Measurements from ENCODE around the gene KIT. TPM values are rescaled to one million over a fixed set of nuclear protein-coding genes. Genes with fewer than 3 reads are reported as not detected.

Gene KIT
- total and polyA plus RNA-seq, 2 of the 4 experiments (the other 2 are of a cell fraction), result 3.3 to 5.9 TPM

- no TSS peak for BruUV-seq (replicated peaks)
- no CpG with 5 or more reads among the region's 3 CpGs for WGBS, 2 experiments (ENCODE audit: extremely low coverage in 2 of 2, insufficient read length in 1 of 2)
- in situ Hi-C loops (cut with MboI; ENCODE audit: low sequenced_read_pairs), result no loop called here
These were observed 72.8 kb downstream of the KIT start for GRCh38 chr4:54730581-54730980.

More at GRCh38 chr4:54730581-54730980, 72.8 kb downstream of the KIT start:
- dilution Hi-C loops (cut with HindIII; ENCODE audit: low sequenced_read_pairs, unreplicated experiment), result no loop called here
- no peak overlapping the region for H2AFZ ChIP-seq (replicated peaks; ENCODE audit: low read length, poor library complexity)
- H3K27me3 ChIP-seq (ENCODE audit: control insufficient read depth, insufficient read depth, low read length), result no peaks in the 10 kb centered on the region
- no peak overlapping the region for H2BK15ac ChIP-seq (ENCODE audit: low read depth, low read length)
- ATAC-seq (ENCODE audit: low read depth) (no peak), DNase-seq (no peak)
- ChIA-PET POLR2A (ENCODE audit: unreplicated experiment) (no interaction called here), CTCF (no interaction called here)
- no peak overlapping the region for H2BK20ac ChIP-seq (ENCODE audit: low read depth, low read length)
- TF ChIP-seq RAD21 (IDR thresholded peaks at IDR 0.05; ENCODE audit: low read length), result no peak
- no peak overlapping the region for H4K8ac ChIP-seq (ENCODE audit: low read depth in 2 of 2, low read length in 2 of 2)
- H3K79me1 ChIP-seq (ENCODE audit: low read depth in 1 of 2, low read length in 2 of 2), result no peaks in the 10 kb centered on the region
- H3K9me3 ChIP-seq (ENCODE audit: control insufficient read depth, insufficient read depth, low read length), result no peaks in the 10 kb centered on the region
- H2BK5ac ChIP-seq (ENCODE audit: low read depth, low read length, poor library complexity, severe bottlenecking), result no peak overlapping the region
- no peak overlapping the region for H3K23ac ChIP-seq (ENCODE audit: low read depth, low read length)
- H3K4me2 ChIP-seq (ENCODE audit: low read depth, low read length), result no peak overlapping the region
- H2AK5ac ChIP-seq (ENCODE audit: low read depth, low read length), result no peak overlapping the region
- H3K4ac ChIP-seq (ENCODE audit: low read depth, low read length), result no peak overlapping the region
- H3K9me1 ChIP-seq (ENCODE audit: insufficient read depth, low read length), result no peaks in the 10 kb centered on the region
- H3K27ac ChIP-seq (ENCODE audit: insufficient read depth, low read length), result no peak overlapping the region
- H3K14ac ChIP-seq (replicated peaks; ENCODE audit: low read depth, low read length), result no peak overlapping the region
- H4K91ac ChIP-seq (ENCODE audit: insufficient read depth, low read depth, low read length), result no peak overlapping the region
- no peak overlapping the region for H3K56ac ChIP-seq (ENCODE audit: extremely low read depth, insufficient read depth, low read length)
- H4K20me1 ChIP-seq (ENCODE audit: insufficient read depth, low read length), result no peaks in the 10 kb centered on the region
- no peak overlapping the region for H2AK9ac ChIP-seq (replicated peaks; ENCODE audit: low read depth, low read length, poor library complexity)
- no peak overlapping the region for H3K4me3 ChIP-seq (ENCODE audit: insufficient read depth, low read depth, low read length)
- no peak overlapping the region for H4K5ac ChIP-seq (ENCODE audit: low read depth, low read length)
- intact Hi-C loops (cut with micrococcal nuclease), result no loop called here
- no peaks in the 10 kb centered on the region for H3K4me1 ChIP-seq (ENCODE audit: control insufficient read depth, insufficient read depth, low read length)
- H3K18ac ChIP-seq (ENCODE audit: low read depth, low read length), result no peak overlapping the region
- no peak overlapping the region for H3K9ac ChIP-seq (ENCODE audit: low read depth, low read length)
- no peak overlapping the region for H2BK120ac ChIP-seq (ENCODE audit: low read depth, low read length)
- H3K36me3 ChIP-seq (ENCODE audit: control insufficient read depth, insufficient read depth, low read length), result peaks cover 5% of the 10 kb centered on the region

All from IMR-90 (cell line).